Activated CD4-positive, alpha-beta T cell treated with anti-CD3 and anti-CD28 coated beads for 36 hours (primary cell): ENCODE data around the gene SOS2. TPM values are rescaled to one million over a fixed set of nuclear protein-coding genes. Genes with fewer than 3 reads are reported as not detected.

ENCODE experiments used
- ATAC-seq: fragments of 200-7000 bp; cut with Tn5 transposase; one replicate; pipeline ENCODE4 v1.10.0; 2021; ENCODE audit warnings: mild to moderate bottlenecking, moderate library complexity
- CTCF ChIA-PET: fragments of 350-600 bp; sonication (Branson Sonifier 250); formaldehyde crosslinking; loops from one replicate; lab custom pipeline; 2021; ENCODE audit warnings: antibody characterized with exemption; lab: Charles Lee
- POLR2A ChIA-PET: fragments of 350-600 bp; sonication (Branson Sonifier 250); formaldehyde crosslinking; loops from one replicate; lab custom pipeline; 2021; ENCODE audit warnings: antibody characterized with exemption, inconsistent platforms; lab: Charles Lee
- DNase-seq: peaks from one replicate; pipeline ENCODE4 v3.0.0-alpha.2; 2020
- H3K27ac Mint-ChIP-seq: one replicate; pipeline ENCODE4 v1.8.0; 2021; ENCODE audit warnings: mixed read lengths
- H3K27me3 Mint-ChIP-seq: one replicate; pipeline ENCODE4 v1.8.0; 2021; ENCODE audit warnings: mixed read lengths
- H3K36me3 Mint-ChIP-seq: one replicate; pipeline ENCODE4 v1.8.0; 2021; ENCODE audit warnings: low read depth, mixed read lengths
- H3K4me1 Mint-ChIP-seq: one replicate; pipeline ENCODE4 v1.8.0; 2021; ENCODE audit warnings: mixed read lengths
- H3K4me3 Mint-ChIP-seq: one replicate; pipeline ENCODE4 v1.8.0; 2021; ENCODE audit warnings: mild to moderate bottlenecking, moderate library complexity, mixed read lengths
- H3K9me3 Mint-ChIP-seq: one replicate; pipeline ENCODE4 v1.8.0; 2021; ENCODE audit warnings: low read depth, mixed read lengths
- intact Hi-C, 2 experiments: fragments of 100-400 bp; cut with DNase I in 1 of 2; cut with micrococcal nuclease in 1 of 2; formaldehyde crosslinking; loops; one replicate each; pipeline versions ENCODE4 v1.14.2 to v1.15.1; 2022 to 2024; cut with DNase I, micrococcal nuclease
- total RNA-seq, 2 experiments: library from RNA; stranded (reverse); gene quantifications; one replicate each; pipeline ENCODE4 v1.2.3, GENCODE V29; 2021

Gene SOS2
- total RNA-seq, 2 experiments from 2014 or later, result 20.2 to 20.9 TPM

DNA sequence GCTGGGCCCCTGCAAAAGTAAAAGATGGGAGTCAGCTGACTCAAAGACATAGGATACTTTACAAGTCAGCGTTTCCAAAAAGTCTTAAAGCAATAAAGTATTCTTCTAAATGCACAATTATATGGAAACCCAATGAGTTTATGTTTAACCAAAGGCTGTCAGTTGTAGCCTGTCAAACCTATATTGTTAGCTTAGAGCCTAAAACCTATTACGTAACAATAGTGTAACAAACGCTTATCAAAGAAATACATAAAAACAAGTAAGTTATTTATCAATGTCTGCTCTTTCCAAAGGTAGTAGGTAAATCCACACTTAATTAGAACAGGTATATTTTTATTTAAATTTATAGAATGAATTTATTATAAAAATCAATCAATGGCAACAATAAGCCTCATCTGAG, 15.9 kb upstream of the SOS2 start:
- no peak overlapping the region for H3K27ac Mint-ChIP-seq
- H3K36me3 Mint-ChIP-seq, result peaks cover 8% of the 10 kb centered on the region
- no peak overlapping the region for H3K4me3 Mint-ChIP-seq
- CTCF ChIA-PET, result interaction anchor here (0.6 to 1.3 kb wide), 2 partner anchors 13 to 43 kb away, joined by 3 read pairs; no protein-coding TSS in a partner anchor
- POLR2A ChIA-PET, result interaction anchor here (0.6 kb wide), 1 partner anchor 39 kb away, joined by 3 read pairs; no protein-coding TSS in a partner anchor
- DNase-seq (no peak), ATAC-seq (no peak)
- H3K9me3 Mint-ChIP-seq, result no peaks in the 10 kb centered on the region
- intact Hi-C loops, result no loop called here
- no peaks in the 10 kb centered on the region for H3K4me1 Mint-ChIP-seq
- H3K27me3 Mint-ChIP-seq, result no peaks in the 10 kb centered on the region

DNA sequence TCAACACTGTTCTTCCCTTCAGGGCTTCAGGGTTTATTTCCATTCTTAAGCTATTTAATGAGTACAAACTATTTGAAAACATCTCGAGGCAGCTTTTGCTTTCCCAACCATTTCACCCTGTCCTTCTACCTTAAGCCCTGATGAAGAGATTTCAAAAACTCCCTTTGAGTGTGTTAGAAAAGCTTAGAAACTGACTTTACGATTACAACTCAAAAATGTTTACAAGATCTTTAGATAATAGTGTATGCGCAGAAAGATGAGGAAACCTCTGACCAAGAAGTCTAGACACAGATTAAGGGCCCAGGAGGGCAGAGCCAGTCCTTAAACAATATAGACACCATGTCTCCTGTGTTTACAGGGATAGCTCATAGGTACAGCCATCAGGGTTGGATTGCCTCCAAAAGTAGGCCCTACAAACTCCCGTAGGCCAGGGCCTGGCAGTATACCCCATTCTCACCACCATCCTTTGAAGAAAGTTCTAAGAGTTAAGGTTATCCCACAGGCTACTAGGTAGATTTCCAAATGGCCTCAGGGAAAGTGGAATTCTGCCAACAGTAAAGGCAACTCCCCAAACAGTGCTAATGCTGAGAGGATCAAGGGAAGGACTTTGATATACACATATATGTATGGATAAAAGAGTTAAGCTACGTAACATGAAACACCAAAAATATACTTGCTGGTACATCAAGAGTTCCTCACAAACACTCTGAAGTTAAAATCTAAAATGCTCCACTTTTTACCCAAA, 11.4 kb upstream of the SOS2 start:
- CTCF ChIA-PET, result no interaction called here

DNA sequence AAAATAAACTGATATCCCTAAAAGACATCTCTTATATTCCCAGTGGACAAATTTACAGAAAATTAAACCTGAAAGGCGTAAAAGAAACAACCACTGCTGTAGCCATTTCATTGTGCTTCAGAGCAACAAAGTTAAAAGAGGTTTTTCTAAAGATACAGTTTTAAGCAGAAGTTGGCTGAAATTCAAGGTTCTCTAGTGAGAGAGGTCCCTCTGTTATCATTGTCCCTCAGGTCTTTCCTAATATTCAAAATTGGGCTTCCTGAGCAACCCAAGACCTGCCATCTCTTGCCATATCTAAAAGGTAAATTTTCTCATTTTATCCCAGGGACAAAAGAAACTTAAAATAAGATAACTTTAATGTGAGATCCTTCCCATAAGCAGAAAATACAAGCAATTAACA, 10.7 kb upstream of the SOS2 start:
- POLR2A ChIA-PET, result interaction anchor here (0.5 kb wide), 1 partner anchor 15 kb away, joined by 4 read pairs; no protein-coding TSS in a partner anchor
- Mint-ChIP-seq H3K9me3 (no peaks in the 10 kb centered on the region), H3K27me3 (no peaks in the 10 kb centered on the region), H3K36me3 (peaks cover 6% of the 10 kb centered on the region), H3K27ac (no peak overlapping the region), H3K4me3 (no peak overlapping the region), H3K4me1 (no peaks in the 10 kb centered on the region)
- ATAC-seq, result no peak
- no peak for DNase-seq
- intact Hi-C loops, result no loop called here
- CTCF ChIA-PET, result no interaction called here

More for the DNA sequence above, 11.4 kb upstream of the SOS2 start:
- Mint-ChIP-seq H3K4me1 (no peaks in the 10 kb centered on the region), H3K4me3 (no peak overlapping the region), H3K9me3 (no peaks in the 10 kb centered on the region), H3K36me3 (peaks cover 7% of the 10 kb centered on the region), H3K27me3 (no peaks in the 10 kb centered on the region), H3K27ac (no peak overlapping the region)
- POLR2A ChIA-PET, result interaction anchor here (0.5 kb wide), 1 partner anchor 15 kb away, joined by 4 read pairs; no protein-coding TSS in a partner anchor
- intact Hi-C loops, result no loop called here
- no peak for ATAC-seq
- DNase-seq, result no peak

DNA sequence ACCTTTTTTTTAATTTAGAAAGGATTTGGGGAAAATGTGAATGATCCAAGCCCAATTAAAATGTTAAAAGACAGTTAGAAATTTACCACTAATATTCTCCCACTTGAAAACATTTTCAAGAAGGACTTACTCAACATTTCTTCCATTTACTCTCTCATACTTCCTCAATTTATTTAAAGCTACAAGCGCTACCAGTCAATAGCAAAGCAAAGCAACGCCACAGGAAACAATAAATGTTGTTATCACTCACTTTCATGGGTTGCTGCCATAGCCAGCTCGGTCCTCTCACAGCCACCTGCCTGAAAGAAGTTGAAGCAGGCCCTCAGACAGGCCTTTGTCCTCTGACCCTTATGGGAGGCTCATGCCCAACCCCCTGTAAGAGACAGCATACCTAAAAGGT, 6.0 kb upstream of the SOS2 start:
- ChIA-PET POLR2A (no interaction called here), CTCF (interaction anchor here (0.6 kb wide), 1 partner anchor 376 kb away, joined by 3 read pairs; no protein-coding TSS in a partner anchor)
- no peaks in the 10 kb centered on the region for H3K27me3 Mint-ChIP-seq
- H3K4me1 Mint-ChIP-seq, result peaks cover 15% of the 10 kb centered on the region
- no peak overlapping the region for H3K4me3 Mint-ChIP-seq
- ATAC-seq (no peak), DNase-seq (no peak)
- intact Hi-C loops, result no loop called here
- H3K9me3 Mint-ChIP-seq, result peaks cover 10% of the 10 kb centered on the region
- no peak overlapping the region for H3K27ac Mint-ChIP-seq
- H3K36me3 Mint-ChIP-seq, result peaks cover 8% of the 10 kb centered on the region

DNA sequence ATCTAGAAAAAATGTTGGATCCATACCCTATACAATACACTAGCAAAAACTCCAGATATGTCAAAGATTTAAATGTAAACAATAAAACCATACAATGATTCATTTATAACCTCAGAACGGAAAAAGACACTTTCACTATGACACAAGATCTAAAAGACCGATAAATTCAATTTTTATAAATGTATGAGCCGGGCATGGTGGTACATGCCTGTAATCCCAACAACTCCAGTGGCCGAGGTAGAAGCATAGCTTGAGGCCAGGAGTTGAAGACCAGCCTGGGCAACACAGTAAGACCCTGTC, 2.5 kb upstream of the SOS2 start:
- ATAC-seq, result peak; percentile 10
- intact Hi-C loops, result loop anchor here (5.0 kb wide), 5 partner anchors 128 to 602 kb away; partner anchors contain the start of gene POLE2 (in 1 of the 2)
- POLR2A ChIA-PET, result interaction anchor here (0.7 kb wide), 1 partner anchor 11 kb away, joined by 5 read pairs; no protein-coding TSS in a partner anchor
- Mint-ChIP-seq H3K4me1 (peaks cover 31% of the 10 kb centered on the region), H3K27ac (peak overlapping the region; percentile 25), H3K27me3 (no peaks in the 10 kb centered on the region), H3K36me3 (peaks cover 13% of the 10 kb centered on the region), H3K9me3 (peaks cover 10% of the 10 kb centered on the region), H3K4me3 (peak overlapping the region; percentile 52)
- DNase-seq, result no peak
- CTCF ChIA-PET, result interaction anchor here (1.2 to 1.3 kb wide), 2 partner anchors 368 to 381 kb away, joined by 3 read pairs; partner anchors contain the start of gene NEMF

DNA sequence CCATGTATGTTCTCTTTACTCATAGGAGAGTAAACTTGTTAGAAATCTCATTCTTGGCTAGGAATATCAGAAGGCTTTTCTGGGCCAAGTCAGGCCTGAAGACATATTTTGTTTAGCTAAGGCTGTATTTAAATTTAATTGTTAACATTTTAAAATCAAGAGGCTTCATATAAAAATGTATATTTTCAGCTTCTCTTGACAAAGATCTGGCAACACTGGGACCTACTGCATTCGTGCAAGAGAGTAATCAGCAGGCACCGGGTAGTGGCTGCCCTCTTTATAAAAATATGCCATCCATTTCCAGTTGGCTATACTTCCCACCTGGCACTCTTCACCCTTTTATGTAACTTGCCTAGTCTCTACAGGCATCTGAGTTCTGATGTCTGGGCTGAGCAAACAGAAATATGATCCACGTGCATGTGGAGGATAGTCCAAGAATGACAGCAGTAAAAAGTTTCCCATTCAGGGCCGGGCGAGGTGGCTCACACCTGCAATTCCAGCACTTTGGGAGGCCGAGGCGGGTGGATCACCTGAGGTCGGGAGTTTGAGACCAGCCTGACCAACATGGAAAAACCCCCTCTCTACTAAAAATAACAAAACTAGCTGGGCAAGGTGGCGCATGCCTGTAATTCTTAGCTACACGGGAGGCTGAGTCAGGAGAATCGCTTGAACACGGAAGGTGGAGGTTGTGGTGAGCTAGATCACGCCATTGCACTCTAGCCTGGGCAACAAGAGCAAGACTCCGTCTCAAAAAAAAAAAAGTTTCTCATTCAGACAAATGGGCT, 2.0 kb upstream of the SOS2 start:
- peak overlapping the region; percentile 52 for H3K4me3 Mint-ChIP-seq
- POLR2A ChIA-PET, result interaction anchor here (0.7 kb wide), 1 partner anchor 10 kb away, joined by 5 read pairs; no protein-coding TSS in a partner anchor

DNA sequence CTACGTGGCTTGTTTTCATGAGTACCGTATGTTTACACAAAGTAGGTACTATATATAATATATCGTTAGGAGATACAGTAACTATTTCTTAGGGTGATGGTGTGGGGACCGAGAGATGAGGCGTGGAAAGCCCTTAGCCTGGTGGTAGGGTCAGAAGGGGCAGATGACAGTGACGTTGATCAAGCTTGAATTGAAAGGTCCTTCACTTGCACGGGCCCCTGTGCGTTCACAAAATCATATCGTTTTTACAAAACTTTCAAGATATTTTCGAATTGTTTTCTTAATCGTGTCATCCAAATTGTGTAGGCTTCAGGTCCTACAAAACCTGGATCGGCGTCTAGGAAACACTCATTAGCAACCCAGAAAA, 881 bp upstream of the SOS2 start:
- H3K27me3 Mint-ChIP-seq, result no peaks in the 10 kb centered on the region
- CTCF ChIA-PET, result interaction anchor here (1.4 kb wide), 1 partner anchor 115 kb away, joined by 4 read pairs; the partner anchor contains the start of gene VCPKMT
- ATAC-seq (no peak), DNase-seq (no peak)
- POLR2A ChIA-PET, result interaction anchor here (0.6 to 1.1 kb wide), 2 partner anchors 116 to 528 kb away, joined by 3 to 4 read pairs; partner anchors contain the start of gene VCPKMT
- peaks cover 10% of the 10 kb centered on the region for H3K9me3 Mint-ChIP-seq
- peaks cover 36% of the 10 kb centered on the region for H3K4me1 Mint-ChIP-seq
- peak overlapping the region; percentile 61 for H3K4me3 Mint-ChIP-seq
- intact Hi-C loops, result loop anchor here (5.0 kb wide), 5 partner anchors 130 to 600 kb away; partner anchors contain the start of gene POLE2 (in 1 of the 2)
- peak overlapping the region; percentile 71 for H3K27ac Mint-ChIP-seq
- peaks cover 18% of the 10 kb centered on the region for H3K36me3 Mint-ChIP-seq

More for the DNA sequence above, 2.0 kb upstream of the SOS2 start:
- no peak for ATAC-seq
- intact Hi-C loops, result loop anchor here (5.0 kb wide), 5 partner anchors 129 to 601 kb away; partner anchors contain the start of gene POLE2 (in 1 of the 2)
- H3K27ac Mint-ChIP-seq, result peak overlapping the region; percentile 25
- peaks cover 17% of the 10 kb centered on the region for H3K36me3 Mint-ChIP-seq
- H3K9me3 Mint-ChIP-seq, result peaks cover 10% of the 10 kb centered on the region
- peak; percentile 54 for DNase-seq
- peaks cover 35% of the 10 kb centered on the region for H3K4me1 Mint-ChIP-seq
- H3K27me3 Mint-ChIP-seq, result no peaks in the 10 kb centered on the region
- CTCF ChIA-PET, result interaction anchor here (1.2 to 1.4 kb wide), 3 partner anchors 117 to 381 kb away, joined by 3 to 4 read pairs (median 3); partner anchors contain the start of genes NEMF and VCPKMT

DNA sequence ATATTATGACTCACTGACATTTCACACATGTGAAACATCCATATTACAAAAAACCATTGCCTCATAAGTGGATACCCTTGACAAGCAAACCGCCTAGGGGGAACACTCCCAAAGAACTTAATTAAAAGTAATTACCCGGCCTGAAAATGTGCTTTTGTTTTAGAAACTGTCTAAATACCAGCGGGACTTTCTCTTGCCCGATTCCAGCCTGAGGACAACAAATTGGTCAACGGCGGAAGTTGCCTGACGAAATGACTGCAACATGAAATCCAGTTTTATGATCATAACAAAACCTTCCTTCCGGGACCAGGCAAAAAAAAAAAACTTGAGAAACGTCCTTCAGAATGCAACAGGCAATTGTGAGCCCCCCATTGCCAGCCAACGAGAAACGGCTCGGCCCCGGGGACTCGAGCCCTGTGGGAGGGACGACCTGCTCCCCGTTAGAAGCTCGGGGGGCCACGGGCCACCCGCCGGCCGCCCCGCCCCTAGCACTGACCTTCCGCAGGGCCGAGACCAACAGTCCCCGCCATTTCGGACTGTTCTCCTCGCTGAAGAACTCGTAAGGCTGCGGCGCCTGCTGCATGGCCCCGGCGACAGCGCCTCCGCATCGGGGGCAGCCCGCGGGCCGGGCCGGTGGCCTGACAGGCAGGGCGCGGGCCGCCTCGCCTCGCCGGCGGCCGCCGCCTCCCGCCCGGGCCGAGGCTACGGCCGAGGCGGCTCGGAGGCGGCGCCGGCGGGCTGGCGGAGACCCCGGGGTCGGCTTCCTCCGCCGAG, 490 bp downstream of the SOS2 start:
- peaks cover 10% of the 10 kb centered on the region for H3K9me3 Mint-ChIP-seq
- peaks cover 17% of the 10 kb centered on the region for H3K36me3 Mint-ChIP-seq
- CTCF ChIA-PET, result no interaction called here
- no peaks in the 10 kb centered on the region for H3K27me3 Mint-ChIP-seq
- H3K27ac Mint-ChIP-seq, result peak overlapping the region; percentile 85
- DNase-seq (peak; percentile 67), ATAC-seq (peak; percentile 40)
- H3K4me3 Mint-ChIP-seq, result peak overlapping the region; percentile 78
- peaks cover 47% of the 10 kb centered on the region for H3K4me1 Mint-ChIP-seq
- intact Hi-C loops, result loop anchor here (1.0 to 5.0 kb wide), 23 partner anchors 81 to 645 kb away; partner anchors contain the start of genes DMAC2L (in 2 of the 2), L2HGDH (in 2 of the 2), VCPKMT (in 2 of the 2) and KLHDC2 (in 1 of the 2)
- POLR2A ChIA-PET, result interaction anchor here (1.1 kb wide), 1 partner anchor 115 kb away, joined by 3 read pairs; the partner anchor contains the start of gene VCPKMT

DNA sequence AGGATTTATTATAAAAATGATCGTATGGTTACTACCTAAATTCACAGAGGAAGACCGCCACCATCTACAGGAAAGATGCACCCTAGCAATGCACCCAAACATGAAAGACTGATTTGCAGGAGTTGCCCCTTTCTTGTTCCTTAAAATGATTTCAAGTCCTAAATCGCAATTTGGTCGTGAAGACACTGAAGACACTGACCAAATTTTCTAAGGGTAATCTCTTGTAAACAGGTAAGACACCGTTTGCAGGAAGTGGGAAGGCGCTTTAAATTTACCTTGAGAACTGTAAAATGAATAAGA, 1.0 kb downstream of the SOS2 start:
- H3K27me3 Mint-ChIP-seq, result no peaks in the 10 kb centered on the region
- ChIA-PET CTCF (no interaction called here), POLR2A (no interaction called here)
- peak overlapping the region; percentile 78 for H3K4me3 Mint-ChIP-seq
- peaks cover 5% of the 10 kb centered on the region for H3K9me3 Mint-ChIP-seq
- H3K27ac Mint-ChIP-seq, result peak overlapping the region; percentile 85
- DNase-seq (no peak), ATAC-seq (no peak)
- intact Hi-C loops, result loop anchor here (1.0 to 5.0 kb wide), 16 partner anchors 82 to 598 kb away; partner anchors contain the start of genes VCPKMT (in 2 of the 2), DMAC2L (in 1 of the 2), KLHDC2 (in 1 of the 2) and L2HGDH (in 1 of the 2)
- H3K4me1 Mint-ChIP-seq, result peaks cover 51% of the 10 kb centered on the region
- H3K36me3 Mint-ChIP-seq, result peaks cover 12% of the 10 kb centered on the region

DNA sequence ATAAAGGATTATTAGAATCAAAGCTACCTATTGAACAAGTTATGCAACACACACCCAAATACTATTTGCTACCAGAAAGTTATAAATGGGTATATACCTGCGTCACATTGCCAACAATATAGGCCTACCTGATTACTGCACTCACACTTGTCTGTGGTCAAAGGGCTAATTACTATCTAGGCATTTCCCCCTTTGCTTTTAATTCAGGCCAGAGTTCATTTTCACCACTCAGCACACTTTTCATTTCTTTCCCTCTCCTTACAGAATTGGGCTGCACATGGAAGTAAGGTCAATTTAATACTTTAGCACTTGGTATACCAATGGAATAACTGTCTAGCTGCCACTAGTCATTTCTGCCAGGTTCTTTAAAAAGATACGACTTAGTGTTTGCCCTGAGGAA, 1.7 kb downstream of the SOS2 start:
- intact Hi-C loops, result loop anchor here (1.0 to 5.0 kb wide), 16 partner anchors 83 to 597 kb away; partner anchors contain the start of genes VCPKMT (in 2 of the 2), DMAC2L (in 1 of the 2), KLHDC2 (in 1 of the 2) and L2HGDH (in 1 of the 2)
- Mint-ChIP-seq H3K27me3 (no peaks in the 10 kb centered on the region), H3K4me3 (peak overlapping the region; percentile 78), H3K9me3 (no peaks in the 10 kb centered on the region), H3K4me1 (peaks cover 51% of the 10 kb centered on the region), H3K36me3 (peaks cover 10% of the 10 kb centered on the region), H3K27ac (no peak overlapping the region)
- ATAC-seq (no peak), DNase-seq (no peak)
- CTCF ChIA-PET, result no interaction called here
- POLR2A ChIA-PET, result no interaction called here
